ENCODE results near the gene PARVB. TPM values are rescaled to one million over a fixed set of nuclear protein-coding genes. Genes with fewer than 3 reads are reported as not detected.

PARVB gene
- total and polyA plus RNA-seq, 2 donors (not counting 3 experiments of a cell fraction or from before 2014, with no cell fraction given) = 155 to 162 TPM

- CTCF ChIA-PET = no interaction called here
- no peak for FAIRE-seq
- intact Hi-C loops (cut with micrococcal nuclease) = no loop called here
Observed at GRCh38 chr22:44145544-44145943, 121.4 kb downstream of the PARVB start.

More at GRCh38 chr22:44145544-44145943, 121.4 kb downstream of the PARVB start:
- H2AFZ ChIP-seq (ENCODE audit: low read depth, low read length) = no peak overlapping the region
- H3K4me3 ChIP-seq (replicated peaks in 1 of 3; ENCODE audit: insufficient read depth in 1 of 3, low read depth in 1 of 3, low read length in 3 of 3) = no peak overlapping the region
- H4K20me1 ChIP-seq (replicated peaks; ENCODE audit: control insufficient read depth, extremely low read depth, insufficient read depth, low read length) = no peaks in the 10 kb centered on the region
- no TSS peak for BruUV-seq (replicated peaks)
- dilution Hi-C loops (cut with MboI; ENCODE audit: extremely low pct_ligation_motif_present, low sequenced_read_pairs) = no loop called here
- peaks cover 2 to 13% of the 10 kb centered on the region in 2 experiments for H3K36me3 ChIP-seq (ENCODE audit: control insufficient read depth in 2 of 2, extremely low read depth in 1 of 2, insufficient read depth in 2 of 2, low read length in 2 of 2)
- H3K9ac ChIP-seq (replicated peaks; ENCODE audit: extremely low read depth, insufficient read depth, low read length) = no peak overlapping the region
- no peaks in the 10 kb centered on the region for H3K9me1 ChIP-seq (replicated peaks; ENCODE audit: control insufficient read depth, extremely low read depth, insufficient read depth, low read length)
- H3K4me2 ChIP-seq (ENCODE audit: insufficient read depth, low read length) = no peak overlapping the region
- H3K27ac ChIP-seq (ENCODE audit: insufficient read depth, low read depth, low read length) = no peak overlapping the region
- POLR2A ChIA-PET = no interaction called here
- H3K9me3 ChIP-seq (replicated peaks; ENCODE audit: control insufficient read depth, insufficient read depth, low read length) = no peaks in the 10 kb centered on the region
- TF ChIP-seq GATA2 (IDR thresholded peaks at IDR 0.05; ENCODE audit: insufficient read depth, insufficient read length, low read depth, low read length) (no peak), POLR2A (IDR thresholded peaks at IDR 0.05; ENCODE audit: low read depth, low read length) (no peak), MAX (IDR thresholded peaks at IDR 0.05; ENCODE audit: insufficient read depth, insufficient read length) (no peak), FOS (IDR thresholded peaks at IDR 0.05; ENCODE audit: borderline replicate concordance, insufficient read depth, low read length) (no peak), EZH2 (IDR thresholded peaks at IDR 0.05; ENCODE audit: borderline replicate concordance, low read depth, low read length, severe bottlenecking) (no peak), JUN (IDR thresholded peaks at IDR 0.05; ENCODE audit: borderline replicate concordance, insufficient read depth, insufficient read length, low read depth) (no peak), POLR2AphosphoS5 (IDR thresholded peaks at IDR 0.05; ENCODE audit: insufficient read depth, low read depth, low read length) (no peak), CTCF (IDR thresholded peaks at IDR 0.05; ENCODE audit: extremely low read depth in 1 of 2, insufficient read depth in 1 of 2, low read depth in 1 of 2, low read length in 2 of 2) (no peak), MYC (IDR thresholded peaks at IDR 0.05; ENCODE audit: low read depth, low read length) (no peak)
- no peak for DNase-seq (ENCODE audit: low read depth, low spot score)
- H3K4me1 ChIP-seq (ENCODE audit: control insufficient read depth, extremely low read depth, insufficient read depth, low read length) = no peaks in the 10 kb centered on the region
- no peaks in the 10 kb centered on the region for H3K27me3 ChIP-seq (ENCODE audit: control insufficient read depth in 2 of 2, insufficient read depth in 2 of 2, low read length in 2 of 2)
- no peaks in the 10 kb centered on the region for H3K79me2 ChIP-seq (ENCODE audit: control insufficient read depth, insufficient read depth, low read length)

All from endothelial cell of umbilical vein (primary cell).